HG03521 (cell line): Measurements from ENCODE around the gene DLGAP3.

Experiments used
- ATAC-seq: cut with Tn5 transposase; IDR thresholded peaks from one replicate; pipeline ENCODE4 v1.9.1; 2021; ENCODE audit warnings: mild to moderate bottlenecking, moderate library complexity; ENCODE audit not compliant: unreplicated experiment

DLGAP3 gene

GRCh38 chr1:34868230-34869049 is 61.0 kb downstream of the DLGAP3 start:
- no peak for ATAC-seq

GRCh38 chr1:34867415-34867814 is 62.0 kb downstream of the DLGAP3 start:
- no peak for ATAC-seq

GRCh38 chr1:34866762-34867109 is 62.7 kb downstream of the DLGAP3 start:
- no peak for ATAC-seq

GRCh38 chr1:34865981-34866761 is 63.3 kb downstream of the DLGAP3 start:
- peak; percentile 59 for ATAC-seq

- ATAC-seq = no peak
These were observed 63.9 kb downstream of the DLGAP3 start for GRCh38 chr1:34865573-34865972.

GRCh38 chr1:34864759-34865158 is 64.7 kb downstream of the DLGAP3 start:
- no peak for ATAC-seq

- ATAC-seq = no peak
These were observed 65.9 kb downstream of the DLGAP3 start for GRCh38 chr1:34863501-34863900.

- ATAC-seq = peak; percentile 94
These were observed 69.8 kb downstream of the DLGAP3 start, which contains the start of gene SMIM12 for GRCh38 chr1:34859446-34860200. TSS of gene SMIM12 (minus strand) at chr1:34859749. CDS start at chr1:34855977, 3,772 bp downstream.

- ATAC-seq = peak; percentile 17
These were observed 70.5 kb downstream of the DLGAP3 start for GRCh38 chr1:34858901-34859445.

GRCh38 chr1:34856697-34857096 is 72.8 kb downstream of the DLGAP3 start:
- no peak for ATAC-seq

- ATAC-seq = peak; percentile 91
These were observed 76.7 kb downstream of the DLGAP3 start for GRCh38 chr1:34852677-34853217.

GRCh38 chr1:34851431-34852105 is 77.9 kb downstream of the DLGAP3 start:
- ATAC-seq = no peak

GRCh38 chr1:34850382-34850781 is 79.1 kb downstream of the DLGAP3 start:
- ATAC-seq = no peak

GRCh38 chr1:34847094-34847493 is 82.4 kb downstream of the DLGAP3 start:
- no peak for ATAC-seq

- no peak for ATAC-seq
These were observed 83.2 kb downstream of the DLGAP3 start for GRCh38 chr1:34846265-34846664.

GRCh38 chr1:34845131-34845901 is 84.1 kb downstream of the DLGAP3 start:
- no peak for ATAC-seq

- no peak for ATAC-seq
These were observed 85.2 kb downstream of the DLGAP3 start for GRCh38 chr1:34844252-34844634.

GRCh38 chr1:34843392-34844251 is 85.8 kb downstream of the DLGAP3 start:
- ATAC-seq = no peak
